Immature natural killer cell (primary cell): ENCODE measurements around the gene PPP1R9B. TPM values are rescaled to one million over a fixed set of nuclear protein-coding genes. Genes with fewer than 3 reads are reported as not detected.

Source experiments
- DNase-seq, 3 donors: peaks; one replicate each; pipeline ENCODE4 v3.0.0; 2022; ENCODE audit warnings: mixed read lengths in 1 of 3
- H3K27ac Mint-ChIP-seq, 6 donors: one replicate each; pipeline ENCODE4 v1.8.0; 2020; ENCODE audit warnings: mixed read lengths in 6 of 6, mild to moderate bottlenecking in 5 of 6, inconsistent platforms in 4 of 6, moderate library complexity in 3 of 6
- H3K27me3 Mint-ChIP-seq, 3 donors: one replicate each; pipeline ENCODE4 v1.8.0; 2020 to 2021; ENCODE audit warnings: low read depth in 3 of 3, mild to moderate bottlenecking in 3 of 3, mixed read lengths in 3 of 3, moderate library complexity in 3 of 3, inconsistent platforms in 1 of 3
- H3K36me3 Mint-ChIP-seq, 3 donors: one replicate each; pipeline ENCODE4 v1.8.0; 2020; ENCODE audit warnings: mixed read lengths in 3 of 3, inconsistent platforms in 2 of 3, mild to moderate bottlenecking in 2 of 3
- H3K4me1 Mint-ChIP-seq, 2 donors: one replicate each; pipeline ENCODE4 v1.8.0; 2020; ENCODE audit warnings: inconsistent platforms in 2 of 2, mild to moderate bottlenecking in 2 of 2, mixed read lengths in 2 of 2, moderate library complexity in 1 of 2
- H3K4me3 Mint-ChIP-seq, 5 donors: one replicate each; pipeline ENCODE4 v1.8.0; 2020; ENCODE audit warnings: mild to moderate bottlenecking in 5 of 5, mixed read lengths in 5 of 5, inconsistent platforms in 3 of 5, moderate library complexity in 3 of 5
- H3K9me3 Mint-ChIP-seq, 6 donors: one replicate each; pipeline ENCODE4 v1.8.0; 2020; ENCODE audit warnings: mild to moderate bottlenecking in 6 of 6, mixed read lengths in 6 of 6, inconsistent platforms in 4 of 6, moderate library complexity in 3 of 6
- polyA plus RNA-seq, 3 donors: library from polyadenylated mRNA; unstranded; fragments of 300-500 nt; fragmentation: Illumina TruSeq; gene quantifications; one replicate each; pipeline ENCODE4 v1.2.3, GENCODE V29; 2021

The PPP1R9B gene
- polyA plus RNA-seq, 3 donors from 2014 or later: 0.25 to 2.0 (median 0.66) TPM

GRCh38 chr17:50183421-50183994, 33.0 kb upstream of the PPP1R9B start:
- Mint-ChIP-seq H3K36me3 (no peaks in the 10 kb centered on the region), H3K27ac (peak overlapping the region in 5 of 6 donors; percentile 4 to 50 (median 24)), H3K9me3 (no peaks in the 10 kb centered on the region), H3K4me3 (peak overlapping the region; percentile 6 to 82 (median 58)), H3K27me3 (peaks cover 1 to 4% (median 2%) of the 10 kb centered on the region in 3 donors), H3K4me1 (peaks cover 17 to 19% of the 10 kb centered on the region in 2 donors)
- peak in 1 of 3 donors; percentile 28 for DNase-seq

- no peaks in the 10 kb centered on the region for H3K36me3 Mint-ChIP-seq
- peaks cover 1 to 4% (median 2%) of the 10 kb centered on the region in 3 donors for H3K27me3 Mint-ChIP-seq
- H3K27ac Mint-ChIP-seq: peak overlapping the region in 2 of 6 donors; percentile 5 to 30
- no peak for DNase-seq
- H3K9me3 Mint-ChIP-seq: no peaks in the 10 kb centered on the region
- peak overlapping the region in 2 of 5 donors; percentile 42 to 46 for H3K4me3 Mint-ChIP-seq
- peaks cover 23 to 24% of the 10 kb centered on the region in 2 donors for H3K4me1 Mint-ChIP-seq
Measured at GRCh38 chr17:50182783-50183420, 32.4 kb upstream of the PPP1R9B start.

- peaks cover 23 to 24% of the 10 kb centered on the region in 2 donors for H3K4me1 Mint-ChIP-seq
- peak overlapping the region in 1 of 6 donors; percentile 62 for H3K27ac Mint-ChIP-seq
- H3K36me3 Mint-ChIP-seq: no peaks in the 10 kb centered on the region
- H3K9me3 Mint-ChIP-seq: no peaks in the 10 kb centered on the region
- H3K4me3 Mint-ChIP-seq: no peak overlapping the region
- DNase-seq: no peak
- H3K27me3 Mint-ChIP-seq: peaks cover 0 to 4% (median 1%) of the 10 kb centered on the region in 3 donors
Measured at GRCh38 chr17:50181591-50182560, 31.4 kb upstream of the PPP1R9B start.

GRCh38 chr17:50181144-50181543, 30.7 kb upstream of the PPP1R9B start:
- Mint-ChIP-seq H3K4me3 (no peak overlapping the region), H3K27me3 (peaks cover 0 to 2% (median 1%) of the 10 kb centered on the region in 3 donors), H3K4me1 (peaks cover 23 to 24% of the 10 kb centered on the region in 2 donors), H3K27ac (no peak overlapping the region), H3K36me3 (no peaks in the 10 kb centered on the region), H3K9me3 (no peaks in the 10 kb centered on the region)
- DNase-seq: no peak

GRCh38 chr17:50180620-50181019, 30.1 kb upstream of the PPP1R9B start:
- H3K27me3 Mint-ChIP-seq: peaks cover 0 to 1% (median 1%) of the 10 kb centered on the region in 3 donors
- H3K36me3 Mint-ChIP-seq: no peaks in the 10 kb centered on the region
- H3K4me1 Mint-ChIP-seq: peaks cover 23 to 24% of the 10 kb centered on the region in 2 donors
- H3K9me3 Mint-ChIP-seq: no peaks in the 10 kb centered on the region
- no peak for DNase-seq
- no peak overlapping the region for H3K4me3 Mint-ChIP-seq
- no peak overlapping the region for H3K27ac Mint-ChIP-seq

- no peak for DNase-seq
- no peaks in the 10 kb centered on the region for H3K9me3 Mint-ChIP-seq
- no peak overlapping the region for H3K4me3 Mint-ChIP-seq
- H3K36me3 Mint-ChIP-seq: no peaks in the 10 kb centered on the region
- no peak overlapping the region for H3K27ac Mint-ChIP-seq
- peaks cover 23 to 24% of the 10 kb centered on the region in 2 donors for H3K4me1 Mint-ChIP-seq
- peaks cover 0 to 1% (median 1%) of the 10 kb centered on the region in 3 donors for H3K27me3 Mint-ChIP-seq
Measured at GRCh38 chr17:50180111-50180510, 29.6 kb upstream of the PPP1R9B start.

- H3K27ac Mint-ChIP-seq: peak overlapping the region in 2 of 6 donors; percentile 5 to 26
- peaks cover 11 to 14% of the 10 kb centered on the region in 2 donors for H3K4me1 Mint-ChIP-seq
- H3K9me3 Mint-ChIP-seq: no peaks in the 10 kb centered on the region
- no peaks in the 10 kb centered on the region for H3K36me3 Mint-ChIP-seq
- peak; percentile 34 to 50 (median 36) for DNase-seq
- peak overlapping the region in 4 of 5 donors; percentile 29 to 84 (median 54) for H3K4me3 Mint-ChIP-seq
- H3K27me3 Mint-ChIP-seq: peaks cover 0 to 1% (median 1%) of the 10 kb centered on the region in 3 donors
Measured at GRCh38 chr17:50177983-50178834, 27.7 kb upstream of the PPP1R9B start.

GRCh38 chr17:50177476-50177875, 27.0 kb upstream of the PPP1R9B start:
- Mint-ChIP-seq H3K27ac (no peak overlapping the region), H3K27me3 (peaks cover 0 to 1% (median under 1%) of the 10 kb centered on the region in 3 donors), H3K36me3 (no peaks in the 10 kb centered on the region), H3K4me3 (no peak overlapping the region), H3K9me3 (no peaks in the 10 kb centered on the region), H3K4me1 (peaks cover 6 to 8% of the 10 kb centered on the region in 2 donors)
- no peak for DNase-seq

- Mint-ChIP-seq H3K4me3 (no peak overlapping the region), H3K36me3 (no peaks in the 10 kb centered on the region), H3K27me3 (peaks cover 0 to 1% (median 0%) of the 10 kb centered on the region in 3 donors), H3K4me1 (peaks cover 6 to 7% of the 10 kb centered on the region in 2 donors), H3K27ac (no peak overlapping the region), H3K9me3 (no peaks in the 10 kb centered on the region)
- no peak for DNase-seq
Measured at GRCh38 chr17:50176559-50177357, 26.3 kb upstream of the PPP1R9B start.

- no peak overlapping the region for H3K27ac Mint-ChIP-seq
- no peak for DNase-seq
- no peaks in the 10 kb centered on the region for H3K36me3 Mint-ChIP-seq
- H3K27me3 Mint-ChIP-seq: no peaks in the 10 kb centered on the region
- peaks cover 6 to 7% of the 10 kb centered on the region in 2 donors for H3K4me1 Mint-ChIP-seq
- no peak overlapping the region for H3K4me3 Mint-ChIP-seq
- H3K9me3 Mint-ChIP-seq: no peaks in the 10 kb centered on the region
Measured at GRCh38 chr17:50175035-50175807, 24.7 kb upstream of the PPP1R9B start.

GRCh38 chr17:50174444-50174843, 24.0 kb upstream of the PPP1R9B start:
- Mint-ChIP-seq H3K9me3 (no peaks in the 10 kb centered on the region), H3K4me1 (peaks cover 10% of the 10 kb centered on the region in 2 donors), H3K36me3 (no peaks in the 10 kb centered on the region), H3K27me3 (peaks cover 0 to under 1% (median 0%) of the 10 kb centered on the region in 3 donors), H3K27ac (no peak overlapping the region), H3K4me3 (no peak overlapping the region)
- DNase-seq: no peak
